HCT116 (cell line): Measurements from ENCODE around the gene RUNX1. TPM values are rescaled to one million over a fixed set of nuclear protein-coding genes. Genes with fewer than 3 reads are reported as not detected.

ENCODE experiments used
- ATAC-seq: fragments of 200-7000 bp; cut with Tn5 transposase; 2 replicates; pipeline ENCODE4 v1.9.1; 2020; ENCODE audit warnings: mild to moderate bottlenecking, moderate library complexity
- BruUV-seq: library from RNA; stranded (reverse); fragments of 400-500 nt; replicated peaks from 2 replicates; lab custom pipeline; 2021; lab: Mats Ljungman, UMichigan
- CTCF ChIA-PET: fragments of 300-600 bp; sonication (Branson Sonifier 250); formaldehyde crosslinking; loops from one replicate; lab custom pipeline; 2021; ENCODE audit warnings: antibody characterized with exemption; lab: Charles Lee
- POLR2A ChIA-PET: fragments of 300-600, 350-600 bp; sonication (Branson Sonifier 250); formaldehyde crosslinking; loops from one replicate; lab custom pipeline; 2021; ENCODE audit warnings: antibody characterized with exemption; lab: Charles Lee
- RAD21 ChIA-PET, 2 experiments: fragments of 300-600 bp; sonication (Branson Sonifier 250); formaldehyde crosslinking; loops; one replicate each; lab custom pipeline; 2023; ENCODE audit warnings: low total read pairs in 2 of 2; ENCODE audit not compliant: uncharacterized antibody in 2 of 2, unreplicated experiment in 2 of 2, low non-redundant PET in 1 of 2; lab: Charles Lee
- DNase-seq: peaks from one replicate; pipeline ENCODE4 v3.0.0-alpha.2; 2010; ENCODE audit warnings: low read depth, low spot score
- H2AFZ ChIP-seq: fragments of 200-600 bp; shearing (Covaris generic), sonication (generic); 2 replicates; pipeline ENCODE4 v1.6.1; 2017; ENCODE audit warnings: low read depth, mixed run types, mixed read lengths, antibody characterized with exemption, low read length; ENCODE audit not compliant: poor library complexity, severe bottlenecking
- H3K27ac ChIP-seq: 2 replicates; pipeline ENCODE4 v1.5.1; 2012; ENCODE audit warnings: low read depth, low read length
- H3K27me3 ChIP-seq: fragments of 200-600 bp; sonication (generic); 2 replicates; pipeline ENCODE4 v1.6.1; 2016; ENCODE audit warnings: mixed run types, low read length, mixed read lengths; ENCODE audit not compliant: insufficient read depth
- H3K36me3 ChIP-seq, 2 experiments: fragments of 200-500 bp in 1 of 2; fragments of 200-600 bp in 1 of 2; sonication (Bioruptor generic) in 1 of 2; sonication (generic) in 1 of 2; 2 replicates each; pipeline versions ENCODE4 v1.5.1 to v1.6.1; 2014 to 2016; ENCODE audit warnings: low read length in 2 of 2, inconsistent platforms in 1 of 2, mixed read lengths in 1 of 2, mixed run types in 1 of 2; ENCODE audit not compliant: insufficient read depth in 2 of 2, control insufficient read depth in 1 of 2
- H3K4me1 ChIP-seq, 2 experiments: fragments of 200-600 bp in 1 of 2; sonication (generic) in 1 of 2; 2 replicates each; pipeline versions ENCODE4 v1.5.1 to v1.6.1; 2012 to 2017; ENCODE audit warnings: low read length in 2 of 2, inconsistent platforms in 1 of 2, mild to moderate bottlenecking in 1 of 2, mixed read lengths in 1 of 2, mixed run types in 1 of 2, moderate library complexity in 1 of 2; ENCODE audit not compliant: insufficient read depth in 2 of 2, control insufficient read depth in 1 of 2
- H3K4me2 ChIP-seq: fragments of 200-600 bp; sonication (generic); 2 replicates; pipeline ENCODE4 v1.6.1; 2017; ENCODE audit warnings: mixed run types, low read length, mixed read lengths
- H3K4me3 ChIP-seq, 2 experiments: fragments of 200-600 bp in 1 of 2; sonication (generic) in 1 of 2; replicated peaks in 1 of 2; 2 replicates each; pipeline ENCODE4 v1.5.1; 2011 to 2016; ENCODE audit warnings: low read length in 2 of 2, control low read depth in 1 of 2, low read depth in 1 of 2, mild to moderate bottlenecking in 1 of 2, mixed read lengths in 1 of 2, mixed run types in 1 of 2
- H3K79me2 ChIP-seq: fragments of 200-600 bp; sonication (generic); 2 replicates; pipeline ENCODE4 v1.6.1; 2017; ENCODE audit warnings: mild to moderate bottlenecking, mixed run types, low read length, moderate library complexity, mixed read lengths; ENCODE audit not compliant: insufficient read depth
- H3K9ac ChIP-seq: fragments of 200-600 bp; sonication (generic); 2 replicates; pipeline ENCODE4 v1.6.1; 2016; ENCODE audit warnings: low read length, mixed read lengths
- H3K9me2 ChIP-seq: fragments of 200-600 bp; sonication (generic), shearing (Covaris generic); 2 replicates; pipeline ENCODE4 v1.6.1; 2017; ENCODE audit warnings: mixed run types, mild to moderate bottlenecking, moderate library complexity; ENCODE audit not compliant: insufficient read depth
- H3K9me3 ChIP-seq, 2 experiments: fragments of 200-500 bp in 1 of 2; fragments of 200-600 bp in 1 of 2; sonication (Bioruptor generic) in 1 of 2; sonication (generic) in 1 of 2; 2 replicates each; pipeline ENCODE4 v1.6.1; 2014 to 2017; ENCODE audit warnings: low read length in 2 of 2, mixed read lengths in 2 of 2, inconsistent platforms in 1 of 2, low read depth in 1 of 2, mild to moderate bottlenecking in 1 of 2, mixed run types in 1 of 2, moderate library complexity in 1 of 2; ENCODE audit not compliant: control insufficient read depth in 1 of 2, insufficient read depth in 1 of 2
- H4K20me1 ChIP-seq: fragments of 200-600 bp; sonication (generic), shearing (Covaris generic); 2 replicates; pipeline ENCODE4 v1.6.1; 2017; ENCODE audit warnings: mixed run types, mild to moderate bottlenecking, moderate library complexity; ENCODE audit not compliant: insufficient read depth
- CBX3 ChIP-seq: IDR thresholded peaks from 2 replicates; pipeline ENCODE4 v1.6.1; 2012; ENCODE audit warnings: low read depth
- CTCF ChIP-seq, 3 experiments: fragments of 200-600 bp in 1 of 3; sonication (generic) in 1 of 3; IDR thresholded peaks in 2 of 3; conservative IDR thresholded peaks in 1 of 3; 2 replicates each; pipeline ENCODE4 v1.5.1; 2012 to 2017; ENCODE audit warnings: low read depth in 2 of 3, low read length in 2 of 3, antibody characterized with exemption in 1 of 3, borderline replicate concordance in 1 of 3, control low read depth in 1 of 3, mild to moderate bottlenecking in 1 of 3, mixed read lengths in 1 of 3, mixed run types in 1 of 3, moderate library complexity in 1 of 3; ENCODE audit not compliant: insufficient read depth in 1 of 3
- EGR1 ChIP-seq: IDR thresholded peaks from 2 replicates; pipeline ENCODE4 v1.6.1; 2012; ENCODE audit warnings: low read depth
- ELF1 ChIP-seq: IDR thresholded peaks from 2 replicates; pipeline ENCODE4 v1.6.1; 2012; ENCODE audit warnings: low read depth, borderline replicate concordance
- EZH2 ChIP-seq: fragments of 200-600 bp; sonication (generic); IDR thresholded peaks from 2 replicates; pipeline ENCODE4 v1.6.1; 2017; ENCODE audit warnings: antibody characterized with exemption, mixed run types
- EZH2phosphoT487 ChIP-seq: fragments of 200-600 bp; IDR thresholded peaks from 2 replicates; pipeline ENCODE4 v1.6.1; 2018; ENCODE audit warnings: antibody characterized with exemption, borderline replicate concordance
- FOSL1 ChIP-seq: IDR thresholded peaks from 2 replicates; pipeline ENCODE4 v1.6.1; 2012; ENCODE audit warnings: low read depth
- JUND ChIP-seq: IDR thresholded peaks from 2 replicates; pipeline ENCODE4 v1.6.1; 2012
- POLR2A ChIP-seq: IDR thresholded peaks from 2 replicates; pipeline ENCODE4 v1.7.0; 2011; ENCODE audit warnings: borderline replicate concordance; ENCODE audit not compliant: insufficient read depth, insufficient read length; ENCODE audit errors: extremely low read depth
- SIN3A ChIP-seq: IDR thresholded peaks from 2 replicates; pipeline ENCODE4 v1.6.1; 2012; ENCODE audit warnings: low read depth
- SP1 ChIP-seq: IDR thresholded peaks from 2 replicates; pipeline ENCODE4 v1.6.1; 2012; ENCODE audit warnings: low read depth
- SRF ChIP-seq: IDR thresholded peaks from 2 replicates; pipeline ENCODE4 v1.6.1; 2012; ENCODE audit warnings: low read depth
- YY1 ChIP-seq: IDR thresholded peaks from 2 replicates; pipeline ENCODE4 v1.6.1; 2011; ENCODE audit warnings: low read length, low read depth, moderate library complexity, mild to moderate bottlenecking; ENCODE audit not compliant: insufficient replicate concordance; ENCODE audit errors: extremely low read depth
- ZBTB33 ChIP-seq: IDR thresholded peaks from 2 replicates; pipeline ENCODE4 v1.6.1; 2011; ENCODE audit warnings: mild to moderate bottlenecking, low read length, moderate library complexity; ENCODE audit not compliant: insufficient replicate concordance; ENCODE audit errors: extremely low read depth
- ZFX ChIP-seq: fragments of 450-650 bp; IDR thresholded peaks from 2 replicates; pipeline ENCODE4 v1.6.1; 2017
- ZNF274 ChIP-seq: fragments of 200-500 bp; sonication (Bioruptor generic); IDR thresholded peaks from 2 replicates; pipeline ENCODE4 v1.6.1; 2014; ENCODE audit warnings: mild to moderate bottlenecking, low read depth, low read length, inconsistent platforms
- intact Hi-C: fragments of 100-400 bp; cut with micrococcal nuclease; formaldehyde crosslinking; loops from 2 replicates; pipeline ENCODE4 v1.10.0; 2022
- total RNA-seq: library from RNA; stranded (reverse); gene quantifications from one replicate; pipeline ENCODE4 v1.2.1, GENCODE V29; 2021; ENCODE audit not compliant: unreplicated experiment
- TF ChIP-seq, protein P1 (sequence below): IDR thresholded peaks from 2 replicates; pipeline ENCODE4 v1.6.1; 2012
- TF ChIP-seq, protein P2 (sequence below): IDR thresholded peaks from 2 replicates; pipeline ENCODE4 v1.6.1; 2012

RUNX1 gene
- total RNA-seq, 1 experiment from 2014 or later, result 33.5 TPM

- H3K79me2 ChIP-seq, result peaks cover 27% of the 10 kb centered on the region
- no peak overlapping the region for H3K9ac ChIP-seq
- no peak for DNase-seq
- H3K9me2 ChIP-seq, result no peaks in the 10 kb centered on the region
- H4K20me1 ChIP-seq, result no peaks in the 10 kb centered on the region
- H3K36me3 ChIP-seq, result peaks cover 0 to 16% of the 10 kb centered on the region in 2 experiments; a peak in 1 of 4 replicates
- no TSS peak for BruUV-seq
- no peaks in the 10 kb centered on the region for H3K27me3 ChIP-seq
- intact Hi-C loops, result no loop called here
- RAD21 ChIA-PET, result interaction anchor here in 1 of 2 experiments (1.5 kb wide), 1 partner anchor 99 kb away, joined by 4 read pairs; no protein-coding TSS in a partner anchor
- POLR2A ChIA-PET, result no interaction called here
- CTCF ChIA-PET, result no interaction called here
- peaks cover 57 to 63% of the 10 kb centered on the region in 2 experiments for H3K4me1 ChIP-seq
- no peak overlapping the region for H2AFZ ChIP-seq
- no peak overlapping the region; the same call in 1 of the 2 replicates for H3K27ac ChIP-seq
- ATAC-seq, result no peak
- H3K9me3 ChIP-seq, result no peaks in the 10 kb centered on the region
- no peak overlapping the region for H3K4me3 ChIP-seq
- peak overlapping the region; percentile 80 for H3K4me2 ChIP-seq
- no peak for TF ChIP-seq EZH2
- no peak for TF ChIP-seq ELF1
- no peak for TF ChIP-seq ZFX
- no peak for TF ChIP-seq ZBTB33
- no peak for TF ChIP-seq FOSL1
- TF ChIP-seq EZH2phosphoT487, result no peak
- TF ChIP-seq, protein P1, sequence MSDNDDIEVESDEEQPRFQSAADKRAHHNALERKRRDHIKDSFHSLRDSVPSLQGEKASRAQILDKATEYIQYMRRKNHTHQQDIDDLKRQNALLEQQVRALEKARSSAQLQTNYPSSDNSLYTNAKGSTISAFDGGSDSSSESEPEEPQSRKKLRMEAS, result no peak
- no peak for TF ChIP-seq ZNF274
- TF ChIP-seq JUND, result no peak
- no peak for TF ChIP-seq EGR1
- TF ChIP-seq CBX3, result no peak
- TF ChIP-seq, protein P2, sequence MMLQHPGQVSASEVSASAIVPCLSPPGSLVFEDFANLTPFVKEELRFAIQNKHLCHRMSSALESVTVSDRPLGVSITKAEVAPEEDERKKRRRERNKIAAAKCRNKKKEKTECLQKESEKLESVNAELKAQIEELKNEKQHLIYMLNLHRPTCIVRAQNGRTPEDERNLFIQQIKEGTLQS, result no peak
- TF ChIP-seq YY1, result no peak
- TF ChIP-seq SIN3A, result no peak
- TF ChIP-seq SP1, result no peak
- no peak for TF ChIP-seq SRF
- no peak for TF ChIP-seq POLR2A
- TF ChIP-seq CTCF (IDR thresholded peaks at IDR 0.05 in 2 of 3, conservative IDR thresholded peaks at IDR 0.05 in 1 of 3; ENCODE audit: borderline replicate concordance in 1 of 3, insufficient read depth in 1 of 3, low read depth in 2 of 3, low read length in 2 of 3), result no peak
- TF ChIP-seq, all 23 proteins: peak for 0
These were observed 204.8 kb downstream of the RUNX1 start for GRCh38 chr21:34844013-34844923.
